Measurements from ENCODE around the gene PNMA8B. TPM values are rescaled to one million over a fixed set of nuclear protein-coding genes. Genes with fewer than 3 reads are reported as not detected.

PNMA8B gene
- polyA plus RNA-seq, 1 experiment: 0.17 TPM

DNA sequence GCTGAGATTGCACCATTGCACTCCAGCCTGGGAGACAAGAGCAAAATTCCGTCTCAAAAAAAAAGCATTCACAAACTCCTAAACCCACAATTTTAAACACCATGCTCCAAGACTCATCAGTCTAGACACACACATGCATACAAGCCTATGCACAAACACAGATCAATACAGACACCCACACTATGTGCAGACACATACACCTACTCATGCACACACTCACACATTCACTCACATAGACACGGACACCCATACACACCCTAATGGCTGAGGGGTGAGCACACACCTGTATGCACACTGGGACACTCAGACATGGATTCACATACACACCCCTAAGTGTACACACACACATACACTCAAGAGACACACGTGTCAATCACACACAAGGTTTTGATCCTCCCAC is 9.3 kb downstream of the PNMA8B start:
- TF ChIP-seq CTCF (IDR thresholded peaks at IDR 0.05; ENCODE audit: insufficient read depth, low read depth, low read length): no peak
- Histone ChIP-seq H3K36me3 (ENCODE audit: control insufficient read depth, insufficient read depth, low read length) (no peaks in the 10 kb centered on the region), H3K27me3 (ENCODE audit: control insufficient read depth, insufficient read depth, low read length) (peaks cover 3% of the 10 kb centered on the region; the same call in 1 of the 2 replicates), H3K4me3 (ENCODE audit: low read depth, low read length) (no peak overlapping the region)
- no peak for DNase-seq (ENCODE audit: low read depth)
- POLR2A ChIA-PET: no interaction called here
- CTCF ChIA-PET: interaction anchor here (0.6 to 9.2 kb wide), 4 partner anchors 54 to 205 kb away, joined by 3 to 78 read pairs (median 6); no protein-coding TSS in a partner anchor

DNA sequence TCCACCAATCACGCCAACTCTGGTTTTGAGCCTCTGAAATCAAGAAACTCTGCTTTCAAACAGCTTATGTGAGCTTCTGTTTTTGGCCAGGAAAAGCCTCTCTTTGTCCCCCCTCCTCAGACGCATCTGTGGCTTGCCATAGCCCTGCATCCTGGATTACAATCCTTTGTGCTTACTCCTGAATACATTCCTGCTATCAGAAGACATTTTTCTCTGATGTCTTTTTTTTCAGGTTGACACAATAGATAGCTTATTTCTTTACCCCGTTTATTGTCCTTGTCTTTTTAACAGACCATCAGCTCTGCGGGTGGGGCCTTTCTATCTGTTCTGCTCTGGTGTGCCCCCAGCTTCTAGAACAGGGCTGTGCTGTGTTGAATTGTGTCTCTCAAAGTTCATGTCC is 11.0 kb downstream of the PNMA8B start:
- DNase-seq (ENCODE audit: low read depth): no peak
- Histone ChIP-seq H3K4me3 (ENCODE audit: low read depth, low read length) (no peak overlapping the region), H3K27me3 (ENCODE audit: control insufficient read depth, insufficient read depth, low read length) (no peaks in the 10 kb centered on the region), H3K36me3 (ENCODE audit: control insufficient read depth, insufficient read depth, low read length) (no peaks in the 10 kb centered on the region)
- ChIA-PET CTCF (interaction anchor here (0.6 to 9.2 kb wide), 9 partner anchors 23 to 204 kb away, joined by 3 to 78 read pairs (median 6); partner anchors contain the start of gene PPP5C), POLR2A (interaction anchor here (0.5 kb wide), 1 partner anchor 87 kb away, joined by 7 read pairs; no protein-coding TSS in a partner anchor)
- no peak for TF ChIP-seq CTCF (IDR thresholded peaks at IDR 0.05; ENCODE audit: insufficient read depth, low read depth, low read length)

DNA sequence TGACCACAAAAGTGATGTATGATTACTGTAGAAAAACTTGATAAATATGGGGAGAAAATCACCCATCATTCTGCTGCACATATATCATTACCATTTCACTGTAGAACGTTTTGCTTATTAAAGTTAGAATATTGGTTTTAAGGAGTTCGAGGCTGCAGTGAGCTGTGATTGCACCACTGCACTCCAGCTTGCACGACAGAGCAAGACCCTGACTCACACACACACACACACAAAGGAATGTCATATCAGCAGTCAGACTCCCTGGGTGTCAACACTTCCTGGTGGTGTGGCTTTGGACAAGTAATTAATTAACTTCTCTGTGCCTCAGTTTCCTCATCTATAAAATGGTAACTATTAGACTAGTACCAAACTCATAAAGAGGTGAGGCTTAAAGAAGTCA is 13.0 kb downstream of the PNMA8B start:
- no peaks in the 10 kb centered on the region for H3K27me3 ChIP-seq (ENCODE audit: control insufficient read depth, insufficient read depth, low read length)
- POLR2A ChIA-PET: no interaction called here
- CTCF ChIA-PET: interaction anchor here (0.6 to 9.2 kb wide), 10 partner anchors 11 to 400 kb away, joined by 3 to 78 read pairs (median 3); partner anchors contain the start of gene PNMA8A
- no peaks in the 10 kb centered on the region for H3K36me3 ChIP-seq (ENCODE audit: control insufficient read depth, insufficient read depth, low read length)
- no peak for TF ChIP-seq CTCF (IDR thresholded peaks at IDR 0.05; ENCODE audit: insufficient read depth, low read depth, low read length)
- no peak overlapping the region for H3K4me3 ChIP-seq (ENCODE audit: low read depth, low read length)
- DNase-seq (ENCODE audit: low read depth): no peak

- H3K27me3 ChIP-seq (ENCODE audit: control insufficient read depth, insufficient read depth, low read length): no peaks in the 10 kb centered on the region
- ChIA-PET CTCF (interaction anchor here (0.5 to 9.2 kb wide), 9 partner anchors 10 to 1878 kb away, joined by 3 to 78 read pairs (median 3); partner anchors contain the start of gene PNMA8A), POLR2A (no interaction called here)
- no peak for TF ChIP-seq CTCF (IDR thresholded peaks at IDR 0.05; ENCODE audit: insufficient read depth, low read depth, low read length)
- no peak overlapping the region for H3K4me3 ChIP-seq (ENCODE audit: low read depth, low read length)
- no peaks in the 10 kb centered on the region for H3K36me3 ChIP-seq (ENCODE audit: control insufficient read depth, insufficient read depth, low read length)
- no peak for DNase-seq (ENCODE audit: low read depth)
These were observed 13.7 kb downstream of the PNMA8B start for GRCh38 chr19:46481947-46482346.

GRCh38 chr19:46481223-46481848 is 14.3 kb downstream of the PNMA8B start:
- ChIA-PET POLR2A (no interaction called here), CTCF (interaction anchor here (0.5 to 9.2 kb wide), 7 partner anchors 9 to 1878 kb away, joined by 3 to 78 read pairs (median 3); partner anchors contain the start of gene PNMA8A)
- DNase-seq (ENCODE audit: low read depth): no peak
- no peaks in the 10 kb centered on the region for H3K27me3 ChIP-seq (ENCODE audit: control insufficient read depth, insufficient read depth, low read length)
- no peak overlapping the region for H3K4me3 ChIP-seq (ENCODE audit: low read depth, low read length)
- no peak for TF ChIP-seq CTCF (IDR thresholded peaks at IDR 0.05; ENCODE audit: insufficient read depth, low read depth, low read length)
- no peaks in the 10 kb centered on the region for H3K36me3 ChIP-seq (ENCODE audit: control insufficient read depth, insufficient read depth, low read length)
